Measurements from ENCODE around the gene KRT16. TPM values are rescaled to one million over a fixed set of nuclear protein-coding genes. Genes with fewer than 3 reads are reported as not detected.
"Not testable (repeated sequence)": the region's sequence is repeated elsewhere in the genome, so short reads cannot be mapped to it uniquely, and the experiment has no call there.

Gene KRT16
- total RNA-seq, 1 donor: 4.3 TPM

DNA sequence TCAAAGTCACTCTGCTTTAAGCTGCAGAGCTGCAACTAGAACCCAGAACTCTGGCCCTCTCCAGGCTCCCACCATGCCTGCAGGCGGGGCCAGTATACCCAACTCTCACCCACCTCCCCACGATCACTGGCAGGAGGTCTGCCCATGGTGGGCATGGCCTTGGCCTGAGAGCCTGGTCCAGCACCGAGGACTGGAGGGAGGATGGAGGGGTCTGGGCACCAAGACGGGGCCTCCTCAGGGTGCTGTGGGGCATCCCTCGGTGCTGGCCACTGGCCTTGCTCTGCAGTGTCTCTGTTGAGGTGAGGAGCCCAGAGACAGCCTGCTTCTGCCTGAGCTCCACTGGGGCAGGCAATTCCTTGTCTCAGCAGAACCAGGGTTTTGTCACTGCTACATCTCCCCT is 1.5 kb upstream of the KRT16 start:
- H2AFZ ChIP-seq (ENCODE audit: low read length): no peak overlapping the region
- no peak for DNase-seq (ENCODE audit: insufficient read length, low spot score, missing footprints)
- H3K4me3 ChIP-seq (ENCODE audit: insufficient read depth, low read length): no peak overlapping the region
- no peak overlapping the region for H3K27ac ChIP-seq (ENCODE audit: low read depth, low read length)
- H3K27me3 ChIP-seq (ENCODE audit: insufficient read depth, low read length): peaks cover 6% of the 10 kb centered on the region
- no peaks in the 10 kb centered on the region for H3K79me2 ChIP-seq (ENCODE audit: insufficient read depth, low read length)
- no peaks in the 10 kb centered on the region for H3K36me3 ChIP-seq (ENCODE audit: insufficient read depth, low read length)
- no peaks in the 10 kb centered on the region for H3K9me3 ChIP-seq (ENCODE audit: low read depth, low read length)
- H3K4me2 ChIP-seq (ENCODE audit: insufficient read depth, low read length): no peak overlapping the region
- peaks cover 8% of the 10 kb centered on the region for H3K4me1 ChIP-seq (ENCODE audit: insufficient read depth, low read length)
- TF ChIP-seq, protein P1, sequence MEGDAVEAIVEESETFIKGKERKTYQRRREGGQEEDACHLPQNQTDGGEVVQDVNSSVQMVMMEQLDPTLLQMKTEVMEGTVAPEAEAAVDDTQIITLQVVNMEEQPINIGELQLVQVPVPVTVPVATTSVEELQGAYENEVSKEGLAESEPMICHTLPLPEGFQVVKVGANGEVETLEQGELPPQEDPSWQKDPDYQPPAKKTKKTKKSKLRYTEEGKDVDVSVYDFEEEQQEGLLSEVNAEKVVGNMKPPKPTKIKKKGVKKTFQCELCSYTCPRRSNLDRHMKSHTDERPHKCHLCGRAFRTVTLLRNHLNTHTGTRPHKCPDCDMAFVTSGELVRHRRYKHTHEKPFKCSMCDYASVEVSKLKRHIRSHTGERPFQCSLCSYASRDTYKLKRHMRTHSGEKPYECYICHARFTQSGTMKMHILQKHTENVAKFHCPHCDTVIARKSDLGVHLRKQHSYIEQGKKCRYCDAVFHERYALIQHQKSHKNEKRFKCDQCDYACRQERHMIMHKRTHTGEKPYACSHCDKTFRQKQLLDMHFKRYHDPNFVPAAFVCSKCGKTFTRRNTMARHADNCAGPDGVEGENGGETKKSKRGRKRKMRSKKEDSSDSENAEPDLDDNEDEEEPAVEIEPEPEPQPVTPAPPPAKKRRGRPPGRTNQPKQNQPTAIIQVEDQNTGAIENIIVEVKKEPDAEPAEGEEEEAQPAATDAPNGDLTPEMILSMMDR (IDR thresholded peaks at IDR 0.05; ENCODE audit: extremely low read depth, low read depth, low read length): no peak
- H4K20me1 ChIP-seq (ENCODE audit: insufficient read depth, low read length): no peaks in the 10 kb centered on the region

DNA sequence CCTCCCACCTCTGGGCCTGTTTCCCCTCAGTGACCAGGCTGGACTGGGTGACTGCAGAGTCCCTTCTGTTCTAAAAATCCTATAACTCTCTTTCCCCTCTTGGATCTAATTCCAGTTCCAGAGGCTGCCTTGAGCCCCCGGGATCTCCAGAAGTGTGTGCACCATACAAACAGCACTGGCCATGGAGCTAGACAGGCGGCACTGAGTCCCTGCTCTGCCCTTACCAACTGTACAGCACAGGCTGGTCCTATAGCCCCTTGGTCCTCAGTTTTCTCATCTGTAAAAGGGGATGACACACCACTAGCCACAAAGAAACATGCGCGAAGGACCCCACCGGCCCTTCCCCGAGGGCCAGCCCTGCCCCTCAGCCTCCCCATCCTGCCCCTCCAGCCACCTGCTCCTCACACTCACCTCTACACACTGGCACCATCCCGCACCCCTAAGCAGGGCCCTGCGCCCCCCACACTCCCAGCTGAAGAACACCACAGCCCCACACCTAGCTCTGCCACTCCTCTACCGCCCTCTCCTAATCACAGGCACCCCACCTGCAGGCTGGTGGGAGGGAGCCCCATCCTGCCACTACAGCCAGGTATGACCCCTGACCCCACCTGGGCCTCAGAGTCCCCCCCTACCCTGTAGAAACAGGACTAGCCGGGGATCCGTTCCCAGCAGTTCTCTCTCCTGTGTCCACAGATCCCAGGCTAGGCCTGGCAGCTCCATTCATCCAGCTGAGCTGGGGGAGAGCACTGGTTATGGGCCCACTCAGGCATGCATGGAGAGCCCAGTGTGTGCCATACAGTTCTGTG is 913 bp upstream of the KRT16 start:
- Histone ChIP-seq H3K36me3 (ENCODE audit: insufficient read depth, low read length) (no peaks in the 10 kb centered on the region), H3K79me2 (ENCODE audit: insufficient read depth, low read length) (no peaks in the 10 kb centered on the region), H3K9me3 (ENCODE audit: low read depth, low read length) (no peaks in the 10 kb centered on the region), H3K27ac (ENCODE audit: low read depth, low read length) (no peak overlapping the region), H2AFZ (ENCODE audit: low read length) (no peak overlapping the region), H3K4me1 (ENCODE audit: insufficient read depth, low read length) (peaks cover 8% of the 10 kb centered on the region), H3K27me3 (ENCODE audit: insufficient read depth, low read length) (peaks cover 6% of the 10 kb centered on the region), H3K4me3 (ENCODE audit: insufficient read depth, low read length) (no peak overlapping the region), H4K20me1 (ENCODE audit: insufficient read depth, low read length) (no peaks in the 10 kb centered on the region), H3K4me2 (ENCODE audit: insufficient read depth, low read length) (no peak overlapping the region)
- no peak for DNase-seq (ENCODE audit: insufficient read length, low spot score, missing footprints)
- TF ChIP-seq, protein P1 (IDR thresholded peaks at IDR 0.05; ENCODE audit: extremely low read depth, low read depth, low read length): no peak

DNA sequence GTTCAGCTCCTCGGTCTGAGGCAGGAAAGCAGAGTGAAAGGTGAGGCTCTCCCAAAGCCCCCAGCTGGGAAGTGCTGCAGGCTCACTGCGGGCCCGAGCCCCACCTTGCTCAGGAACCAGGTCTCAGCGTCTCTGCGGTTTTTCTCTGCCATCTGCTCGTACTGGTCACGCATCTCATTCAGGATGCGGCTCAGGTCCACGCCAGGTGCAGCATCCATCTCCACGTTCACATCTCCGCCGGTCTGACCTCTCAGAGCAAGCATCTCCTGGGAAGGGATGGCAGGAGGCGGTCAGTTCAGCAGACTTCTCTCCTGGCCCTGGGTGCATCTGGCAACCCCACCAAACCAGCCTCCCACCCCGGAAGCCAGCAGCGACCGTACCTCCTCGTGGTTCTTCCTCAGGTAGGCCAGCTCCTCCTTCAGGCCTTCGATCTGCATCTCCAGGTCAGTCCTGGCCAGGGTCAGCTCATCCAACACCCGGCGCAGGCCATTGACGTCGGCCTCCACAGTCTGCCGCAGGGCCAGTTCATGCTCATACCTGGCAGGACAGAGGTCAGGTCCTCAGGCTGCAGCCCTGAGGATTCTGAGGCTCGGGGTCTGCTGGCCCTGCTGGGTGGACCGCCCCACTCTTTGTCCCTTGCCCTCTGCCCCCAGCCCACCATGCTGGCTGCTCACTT is 1.5 kb downstream of the KRT16 start:
- H3K9me3 ChIP-seq (ENCODE audit: low read depth, low read length): peaks cover 5% of the 10 kb centered on the region
- H3K4me2 ChIP-seq (ENCODE audit: insufficient read depth, low read length): no peak overlapping the region
- peaks cover 6% of the 10 kb centered on the region for H3K27me3 ChIP-seq (ENCODE audit: insufficient read depth, low read length)
- H3K36me3 ChIP-seq (ENCODE audit: insufficient read depth, low read length): no peaks in the 10 kb centered on the region
- no peak overlapping the region for H3K27ac ChIP-seq (ENCODE audit: low read depth, low read length)
- no peaks in the 10 kb centered on the region for H4K20me1 ChIP-seq (ENCODE audit: insufficient read depth, low read length)
- H3K79me2 ChIP-seq (ENCODE audit: insufficient read depth, low read length): no peaks in the 10 kb centered on the region
- no peak overlapping the region for H3K4me3 ChIP-seq (ENCODE audit: insufficient read depth, low read length)
- H2AFZ ChIP-seq (ENCODE audit: low read length): no peak overlapping the region
- DNase-seq (ENCODE audit: insufficient read length, low spot score, missing footprints): no peak
- H3K4me1 ChIP-seq (ENCODE audit: insufficient read depth, low read length): peaks cover 8% of the 10 kb centered on the region
- TF ChIP-seq, protein P1 (IDR thresholded peaks at IDR 0.05; ENCODE audit: extremely low read depth, low read depth, low read length): no peak

DNA sequence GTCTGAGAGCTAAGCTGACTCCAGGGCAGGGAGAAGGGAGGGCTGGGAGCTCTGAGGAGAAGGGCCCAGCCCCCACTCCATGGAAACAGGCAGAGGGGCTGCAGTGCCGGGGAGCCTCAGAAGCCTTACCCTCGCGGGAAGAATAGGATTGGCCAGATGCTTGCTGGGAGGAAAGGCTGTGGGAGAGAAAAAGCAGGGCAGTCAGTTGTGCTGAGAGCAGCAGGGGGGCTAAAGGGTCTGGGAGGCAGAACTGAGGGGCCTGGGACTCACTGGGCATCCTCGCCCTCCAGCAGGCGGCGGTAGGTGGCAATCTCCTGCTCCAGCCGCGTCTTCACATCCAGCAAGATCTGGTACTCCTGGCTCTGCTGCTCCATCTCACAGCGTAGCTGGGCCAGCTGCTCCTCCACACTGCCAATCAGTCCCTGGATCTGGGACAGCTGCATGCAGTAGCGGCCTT is 2.5 kb downstream of the KRT16 start:
- TF ChIP-seq, protein P1 (IDR thresholded peaks at IDR 0.05; ENCODE audit: extremely low read depth, low read depth, low read length): peak; percentile 30
- not testable (repeated sequence) for DNase-seq (ENCODE audit: insufficient read length, low spot score, missing footprints); H3K36me3 ChIP-seq (ENCODE audit: insufficient read depth, low read length); H3K27me3 ChIP-seq (ENCODE audit: insufficient read depth, low read length); H3K79me2 ChIP-seq (ENCODE audit: insufficient read depth, low read length); H2AFZ ChIP-seq (ENCODE audit: low read length); H3K9me3 ChIP-seq (ENCODE audit: low read depth, low read length); H3K4me1 ChIP-seq (ENCODE audit: insufficient read depth, low read length); H3K4me3 ChIP-seq (ENCODE audit: insufficient read depth, low read length); H3K4me2 ChIP-seq (ENCODE audit: insufficient read depth, low read length); H4K20me1 ChIP-seq (ENCODE audit: insufficient read depth, low read length); H3K27ac ChIP-seq (ENCODE audit: low read depth, low read length)

DNA sequence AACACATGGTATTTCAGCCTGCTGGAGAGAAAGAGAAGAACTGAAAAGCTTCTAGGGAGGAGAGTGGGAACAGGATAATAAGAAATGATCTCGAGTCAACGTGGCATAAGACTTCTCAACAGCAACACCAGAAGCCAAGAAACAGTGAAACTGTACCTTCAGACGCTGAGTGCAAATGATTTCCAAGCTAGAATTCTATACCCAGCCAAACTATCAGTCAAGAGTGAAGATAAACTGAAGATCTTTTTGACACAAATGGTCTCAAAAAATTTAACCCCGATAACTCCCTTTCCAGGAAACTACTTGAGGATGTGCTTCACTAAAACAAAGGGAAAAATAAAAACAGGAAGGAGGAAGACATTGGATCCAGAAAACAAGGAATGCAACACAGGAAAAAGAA is 5.6 kb downstream of the KRT16 start:
- peaks cover 14% of the 10 kb centered on the region for H3K27me3 ChIP-seq (ENCODE audit: insufficient read depth, low read length)
- not testable (repeated sequence) for H3K4me3 ChIP-seq (ENCODE audit: insufficient read depth, low read length); H3K4me2 ChIP-seq (ENCODE audit: insufficient read depth, low read length); H3K4me1 ChIP-seq (ENCODE audit: insufficient read depth, low read length); H3K36me3 ChIP-seq (ENCODE audit: insufficient read depth, low read length); H3K27ac ChIP-seq (ENCODE audit: low read depth, low read length); H4K20me1 ChIP-seq (ENCODE audit: insufficient read depth, low read length); H3K9me3 ChIP-seq (ENCODE audit: low read depth, low read length); H2AFZ ChIP-seq (ENCODE audit: low read length); DNase-seq (ENCODE audit: insufficient read length, low spot score, missing footprints); H3K79me2 ChIP-seq (ENCODE audit: insufficient read depth, low read length)

Data from osteoblast (primary cell).